Parathyroid adenoma (tissue), 2 donors: ENCODE data around the gene OPRL1.

ENCODE experiments used
- H2AFZ ChIP-seq: fragments of 300-600 bp; sonication (generic); one replicate; pipeline ENCODE4 v1.7.0; 2017; ENCODE audit warnings: antibody characterized with exemption, mild to moderate bottlenecking
- H3K27ac ChIP-seq: fragments of 300-600 bp; sonication (generic); one replicate; pipeline ENCODE4 v1.7.0; 2017
- H3K27me3 ChIP-seq: fragments of 300-600 bp; sonication (generic); one replicate; pipeline ENCODE4 v1.7.0; 2017; ENCODE audit warnings: low read length; ENCODE audit not compliant: control insufficient read depth, insufficient read depth
- H3K36me3 ChIP-seq: fragments of 300-600 bp; sonication (generic); one replicate; pipeline ENCODE4 v1.7.0; 2017; ENCODE audit warnings: low read length; ENCODE audit not compliant: control insufficient read depth, insufficient read depth
- H3K4me1 ChIP-seq: fragments of 300-600 bp; sonication (generic); one replicate; pipeline ENCODE4 v1.7.0; 2017; ENCODE audit warnings: control low read depth
- H3K4me2 ChIP-seq: fragments of 300-600 bp; sonication (generic); one replicate; pipeline ENCODE4 v1.7.0; 2017; ENCODE audit warnings: low read length
- H3K4me3 ChIP-seq: fragments of 300-600 bp; sonication (generic); one replicate; pipeline ENCODE4 v1.7.0; 2017; ENCODE audit warnings: low read depth, low read length
- H3K79me2 ChIP-seq: fragments of 300-600 bp; sonication (generic); one replicate; pipeline ENCODE4 v1.7.0; 2017; ENCODE audit warnings: control low read depth
- H3K9ac ChIP-seq: fragments of 300-600 bp; sonication (generic); one replicate; pipeline ENCODE4 v1.7.0; 2017; ENCODE audit warnings: mild to moderate bottlenecking
- H3K9me3 ChIP-seq: fragments of 300-600 bp; sonication (generic); one replicate; pipeline ENCODE4 v1.7.0; 2017; ENCODE audit warnings: low read length; ENCODE audit not compliant: control insufficient read depth
- TF ChIP-seq, protein P1 (sequence below): fragments of 300-600 bp; sonication (generic); IDR thresholded peaks from one replicate; pipeline ENCODE4 v1.7.0; 2017; ENCODE audit warnings: antibody characterized with exemption, mild to moderate bottlenecking
- donor health status: primary hyperparathyroidism.

Gene OPRL1

DNA sequence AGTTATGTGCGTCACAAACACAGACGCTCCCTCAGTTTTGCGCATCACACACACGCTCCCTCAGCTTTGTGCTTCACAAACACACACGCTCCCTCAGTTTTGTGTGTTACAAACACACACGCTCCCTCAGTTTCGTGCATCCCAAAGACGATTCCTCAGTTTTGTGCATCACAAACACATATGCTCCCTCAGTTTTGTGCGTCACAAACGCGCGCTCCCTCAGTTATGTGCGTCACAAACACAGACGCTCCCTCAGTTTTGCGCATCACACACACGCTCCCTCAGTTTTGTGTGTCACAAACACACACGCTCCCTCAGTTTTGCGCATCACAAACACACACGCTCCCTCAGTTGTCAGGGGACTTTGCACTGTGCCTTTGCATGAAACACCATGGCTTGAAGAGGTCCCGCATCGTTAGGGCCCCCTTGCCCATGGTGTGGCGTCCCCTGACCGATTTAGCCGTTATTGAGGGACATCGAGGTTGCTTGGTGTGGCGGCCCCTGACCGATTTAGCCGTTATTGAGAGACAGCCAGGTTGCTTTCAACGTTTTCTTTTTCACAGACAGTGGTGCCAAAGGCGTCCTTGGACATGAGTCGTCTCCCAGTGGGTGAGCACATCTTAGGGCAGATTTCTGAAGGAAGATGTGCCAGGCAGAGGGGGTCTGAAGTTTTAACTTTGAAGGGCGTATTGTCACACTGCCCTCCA lies 56.3 kb downstream of the OPRL1 start:
- H3K27ac ChIP-seq, result no peak overlapping the region
- no peak overlapping the region for H3K4me3 ChIP-seq
- H3K4me1 ChIP-seq, result no peaks in the 10 kb centered on the region
- no peak overlapping the region for H3K9ac ChIP-seq
- H3K4me2 ChIP-seq, result no peak overlapping the region
- H3K36me3 ChIP-seq, result no peaks in the 10 kb centered on the region
- no peaks in the 10 kb centered on the region for H3K9me3 ChIP-seq
- no peaks in the 10 kb centered on the region for H3K27me3 ChIP-seq
- H3K79me2 ChIP-seq, result peaks cover 15% of the 10 kb centered on the region
- no peak overlapping the region for H2AFZ ChIP-seq
- TF ChIP-seq, protein P1, sequence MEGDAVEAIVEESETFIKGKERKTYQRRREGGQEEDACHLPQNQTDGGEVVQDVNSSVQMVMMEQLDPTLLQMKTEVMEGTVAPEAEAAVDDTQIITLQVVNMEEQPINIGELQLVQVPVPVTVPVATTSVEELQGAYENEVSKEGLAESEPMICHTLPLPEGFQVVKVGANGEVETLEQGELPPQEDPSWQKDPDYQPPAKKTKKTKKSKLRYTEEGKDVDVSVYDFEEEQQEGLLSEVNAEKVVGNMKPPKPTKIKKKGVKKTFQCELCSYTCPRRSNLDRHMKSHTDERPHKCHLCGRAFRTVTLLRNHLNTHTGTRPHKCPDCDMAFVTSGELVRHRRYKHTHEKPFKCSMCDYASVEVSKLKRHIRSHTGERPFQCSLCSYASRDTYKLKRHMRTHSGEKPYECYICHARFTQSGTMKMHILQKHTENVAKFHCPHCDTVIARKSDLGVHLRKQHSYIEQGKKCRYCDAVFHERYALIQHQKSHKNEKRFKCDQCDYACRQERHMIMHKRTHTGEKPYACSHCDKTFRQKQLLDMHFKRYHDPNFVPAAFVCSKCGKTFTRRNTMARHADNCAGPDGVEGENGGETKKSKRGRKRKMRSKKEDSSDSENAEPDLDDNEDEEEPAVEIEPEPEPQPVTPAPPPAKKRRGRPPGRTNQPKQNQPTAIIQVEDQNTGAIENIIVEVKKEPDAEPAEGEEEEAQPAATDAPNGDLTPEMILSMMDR, result no peak

DNA sequence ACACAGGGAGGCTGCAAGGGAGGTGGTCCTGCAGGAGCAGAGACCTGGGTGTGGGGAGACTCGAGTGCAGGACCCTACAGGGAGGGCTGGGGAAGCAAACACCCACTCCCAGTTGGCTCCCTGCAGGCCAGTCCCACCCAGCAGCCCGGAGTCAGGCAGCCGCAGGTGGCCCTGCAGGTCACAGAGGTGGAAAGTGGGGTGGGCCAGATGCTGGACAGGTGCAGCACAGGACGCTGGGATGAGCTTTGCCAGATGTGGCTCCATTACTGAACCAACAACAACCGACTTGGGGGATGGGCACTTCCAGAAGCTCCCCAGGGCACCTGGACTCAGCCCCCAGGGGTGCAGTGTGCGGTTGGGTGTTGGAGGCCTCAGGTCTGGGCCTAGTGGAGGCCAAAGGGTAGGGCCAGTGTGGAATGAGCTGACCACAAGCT lies 57.7 kb downstream of the OPRL1 start:
- H3K4me1 ChIP-seq, result no peaks in the 10 kb centered on the region
- H3K9me3 ChIP-seq, result no peaks in the 10 kb centered on the region
- no peaks in the 10 kb centered on the region for H3K36me3 ChIP-seq
- H3K9ac ChIP-seq, result no peak overlapping the region
- H3K27me3 ChIP-seq, result no peaks in the 10 kb centered on the region
- no peak overlapping the region for H3K27ac ChIP-seq
- H3K4me2 ChIP-seq, result no peak overlapping the region
- no peak overlapping the region for H2AFZ ChIP-seq
- no peak overlapping the region for H3K4me3 ChIP-seq
- H3K79me2 ChIP-seq, result peaks cover 14% of the 10 kb centered on the region
- TF ChIP-seq, protein P1, result no peak

DNA sequence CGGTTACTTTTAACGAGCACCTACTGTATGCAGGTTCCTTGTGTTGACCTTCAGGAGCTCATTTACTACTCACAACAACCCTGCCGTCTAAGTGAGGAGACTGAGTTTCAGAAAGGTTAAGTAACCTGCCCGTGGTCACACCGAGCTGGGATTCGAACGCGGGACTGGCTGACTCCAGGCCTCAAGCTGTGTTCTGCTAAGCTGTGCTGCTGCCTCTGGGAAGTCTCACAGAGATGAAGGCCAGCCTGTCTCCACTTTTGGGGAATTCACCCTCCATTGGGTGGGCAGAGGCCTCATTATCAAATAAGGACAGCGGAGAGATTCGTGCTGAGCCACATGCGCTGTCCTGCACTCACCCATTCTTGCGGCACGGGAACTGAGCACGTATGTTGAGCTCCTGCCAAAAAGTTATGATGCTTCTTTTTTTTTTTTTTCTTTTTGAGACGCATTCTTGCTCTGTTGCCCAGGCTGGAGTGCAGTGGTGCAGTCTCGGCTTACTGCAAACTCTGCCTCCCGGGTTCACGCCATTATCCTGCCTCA lies 58.5 kb downstream of the OPRL1 start:
- no peak overlapping the region for H3K4me2 ChIP-seq
- TF ChIP-seq, protein P1, result no peak

DNA sequence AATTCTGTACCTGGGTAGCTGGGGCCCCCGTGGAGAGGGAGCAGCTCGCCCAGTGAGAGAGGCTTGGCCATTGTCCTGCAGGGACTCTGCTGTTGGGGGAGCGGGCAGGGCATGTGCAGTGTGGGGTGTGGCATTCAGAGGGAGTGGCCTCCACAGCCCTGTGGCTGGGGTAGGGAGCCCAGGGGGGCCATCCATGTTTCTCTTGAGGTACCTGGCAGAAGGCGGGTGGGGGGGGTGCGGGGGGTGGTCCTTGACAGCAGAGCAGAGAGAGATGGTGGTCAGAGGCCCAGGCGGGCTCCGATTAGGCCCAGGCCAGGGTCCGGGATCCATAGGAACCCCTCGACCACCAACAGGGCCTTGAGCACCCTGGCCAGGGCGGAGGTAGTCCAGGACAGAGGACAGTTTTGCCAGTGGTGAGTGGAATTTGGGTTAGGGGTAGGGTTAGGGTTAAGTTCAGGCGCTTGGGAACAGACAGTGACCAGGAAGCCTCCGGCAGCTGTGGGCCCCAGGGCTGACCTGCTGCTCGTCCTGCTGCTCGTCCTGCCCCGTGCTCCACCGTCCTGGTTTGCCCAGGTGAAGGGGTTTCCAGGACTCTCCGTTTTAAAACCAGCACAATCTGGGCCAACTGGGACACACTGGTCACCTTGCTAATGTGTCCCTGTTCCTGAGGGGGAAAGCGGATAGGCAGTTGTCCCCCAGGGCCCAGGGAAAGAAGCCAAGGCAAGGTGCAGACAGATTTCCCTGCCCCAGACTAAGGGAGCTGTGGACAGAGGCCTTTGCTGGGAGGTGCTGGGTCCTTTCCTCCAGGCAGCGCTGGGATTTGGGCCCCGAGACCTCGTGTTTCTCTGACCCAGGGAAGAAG lies 59.5 kb downstream of the OPRL1 start:
- no peaks in the 10 kb centered on the region for H3K4me1 ChIP-seq
- H3K9me3 ChIP-seq, result no peaks in the 10 kb centered on the region
- no peak overlapping the region for H3K9ac ChIP-seq
- H3K4me3 ChIP-seq, result no peak overlapping the region
- TF ChIP-seq, protein P1, result no peak
- no peak overlapping the region for H3K4me2 ChIP-seq
- H3K27ac ChIP-seq, result no peak overlapping the region
- H2AFZ ChIP-seq, result no peak overlapping the region
- H3K36me3 ChIP-seq, result no peaks in the 10 kb centered on the region
- H3K27me3 ChIP-seq, result no peaks in the 10 kb centered on the region
- H3K79me2 ChIP-seq, result peaks cover 24% of the 10 kb centered on the region

More for the DNA sequence above, 58.5 kb downstream of the OPRL1 start:
- no peak overlapping the region for H2AFZ ChIP-seq
- H3K79me2 ChIP-seq, result peaks cover 14% of the 10 kb centered on the region
- H3K36me3 ChIP-seq, result no peaks in the 10 kb centered on the region
- no peak overlapping the region for H3K9ac ChIP-seq
- no peaks in the 10 kb centered on the region for H3K27me3 ChIP-seq
- H3K9me3 ChIP-seq, result no peaks in the 10 kb centered on the region
- no peaks in the 10 kb centered on the region for H3K4me1 ChIP-seq
- H3K27ac ChIP-seq, result no peak overlapping the region
- no peak overlapping the region for H3K4me3 ChIP-seq
